Measurements from ENCODE around the gene TRIM4.

The TRIM4 gene

DNA sequence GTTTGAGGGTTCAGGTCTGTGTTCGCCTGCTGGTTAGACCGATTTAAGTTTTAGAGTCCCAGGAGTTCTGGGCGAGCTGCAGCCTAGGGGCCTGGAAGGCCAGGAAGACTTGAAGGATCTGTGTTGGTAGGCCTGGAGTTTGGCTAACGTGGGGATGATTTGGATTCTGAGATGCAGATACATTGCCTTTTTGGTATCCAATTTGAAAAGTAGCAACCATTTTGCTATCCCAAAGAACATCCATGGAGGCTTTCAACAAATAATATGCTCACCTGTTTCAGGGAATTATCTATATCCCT is 433 bp upstream of the TRIM4 start:
- no peak for DNase-seq (ENCODE audit: low spot score)
- in situ Hi-C loops (cut with MboI; ENCODE audit: low pct_unique_long_range_greater_than_20kb, low sequenced_read_pairs, unreplicated experiment) = no loop called here
- no peak for TF ChIP-seq CTCF (IDR thresholded peaks at IDR 0.05; ENCODE audit: extremely low read depth, insufficient read depth, missing control alignments)

DNA sequence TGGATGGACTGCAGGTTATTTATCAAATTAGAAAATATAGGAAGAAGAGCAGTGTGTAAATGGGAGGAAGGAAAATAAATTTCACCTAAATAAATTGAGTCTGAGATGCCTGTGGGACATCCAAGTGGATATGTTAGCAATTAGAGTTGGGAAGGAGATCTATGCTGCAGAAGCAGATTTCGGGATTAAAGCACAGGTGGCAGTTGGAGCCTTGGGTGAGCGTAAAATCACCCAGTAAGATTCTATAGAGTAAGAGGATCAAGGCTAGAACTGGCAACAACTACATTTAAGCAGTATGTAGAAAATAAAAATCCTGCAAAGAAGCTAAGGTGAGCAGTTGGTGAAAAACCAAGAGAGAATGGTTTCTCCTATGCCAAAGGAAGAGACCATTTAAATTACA is 8.4 kb downstream of the TRIM4 start:
- TF ChIP-seq CTCF (IDR thresholded peaks at IDR 0.05; ENCODE audit: extremely low read depth, insufficient read depth, missing control alignments) = no peak
- in situ Hi-C loops (cut with MboI; ENCODE audit: low pct_unique_long_range_greater_than_20kb, low sequenced_read_pairs, unreplicated experiment) = no loop called here
- DNase-seq (ENCODE audit: low spot score) = no peak

GRCh38 chr7:99901581-99901980 is 17.7 kb downstream of the TRIM4 start:
- no peak for DNase-seq (ENCODE audit: low spot score)
- in situ Hi-C loops (cut with MboI; ENCODE audit: low pct_unique_long_range_greater_than_20kb, low sequenced_read_pairs, unreplicated experiment) = no loop called here
- no peak for TF ChIP-seq CTCF (IDR thresholded peaks at IDR 0.05; ENCODE audit: extremely low read depth, insufficient read depth, missing control alignments)

DNA sequence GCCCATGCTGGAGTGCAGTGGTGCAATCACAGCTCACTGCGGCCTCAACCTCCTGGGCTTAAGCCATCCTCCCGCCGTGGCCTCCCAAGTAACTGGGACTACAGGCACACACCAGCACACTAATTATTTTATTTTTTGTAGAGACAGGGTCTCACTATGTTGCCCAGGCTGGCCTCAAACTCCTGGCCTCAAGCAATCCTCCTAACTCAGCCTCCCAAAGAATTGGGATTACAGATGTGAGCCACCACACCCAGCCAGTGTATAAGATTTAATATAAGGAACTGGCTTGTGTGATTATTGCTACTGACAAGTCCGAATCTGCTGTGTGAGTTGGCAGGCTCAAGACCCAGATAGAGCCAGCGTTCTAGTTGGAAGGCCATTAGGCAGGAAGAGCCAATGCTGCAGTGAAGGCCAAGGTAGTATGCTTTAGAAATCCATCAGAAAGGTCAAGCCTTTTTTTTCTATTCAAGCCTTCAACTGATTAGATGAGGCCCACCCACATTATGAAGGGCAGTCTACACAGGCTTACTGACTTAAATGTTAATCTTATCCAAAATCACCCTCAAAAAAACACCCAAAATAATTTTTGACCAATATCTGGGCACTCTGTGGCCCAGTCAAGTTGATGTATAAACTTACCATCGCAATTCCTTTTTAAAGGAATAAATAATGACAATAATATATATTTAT is 19.4 kb downstream of the TRIM4 start:
- no peak for TF ChIP-seq CTCF (IDR thresholded peaks at IDR 0.05; ENCODE audit: extremely low read depth, insufficient read depth, missing control alignments)
- DNase-seq (ENCODE audit: low spot score) = no peak
- in situ Hi-C loops (cut with MboI; ENCODE audit: low pct_unique_long_range_greater_than_20kb, low sequenced_read_pairs, unreplicated experiment) = no loop called here

- in situ Hi-C loops (cut with MboI; ENCODE audit: low pct_unique_long_range_greater_than_20kb, low sequenced_read_pairs, unreplicated experiment) = no loop called here
- no peak for TF ChIP-seq CTCF (IDR thresholded peaks at IDR 0.05; ENCODE audit: extremely low read depth, insufficient read depth, missing control alignments)
- no peak for DNase-seq (ENCODE audit: low spot score)
Observed at GRCh38 chr7:99898836-99899235, 20.5 kb downstream of the TRIM4 start.

- TF ChIP-seq CTCF (IDR thresholded peaks at IDR 0.05; ENCODE audit: extremely low read depth, insufficient read depth, missing control alignments) = no peak
- in situ Hi-C loops (cut with MboI; ENCODE audit: low pct_unique_long_range_greater_than_20kb, low sequenced_read_pairs, unreplicated experiment) = no loop called here
- DNase-seq (ENCODE audit: low spot score) = no peak
Observed at GRCh38 chr7:99898023-99898357, 21.3 kb downstream of the TRIM4 start.

Data from GM13977 (cell line).